ENCODE data around the gene SAMD4A.
A peak's percentile ranks its signal among the peaks of the same experiment; 100 is the strongest.
"Not testable (repeated sequence)": the region's sequence is repeated elsewhere in the genome, so short reads cannot be mapped to it uniquely, and the experiment has no call there.

The SAMD4A gene

DNA sequence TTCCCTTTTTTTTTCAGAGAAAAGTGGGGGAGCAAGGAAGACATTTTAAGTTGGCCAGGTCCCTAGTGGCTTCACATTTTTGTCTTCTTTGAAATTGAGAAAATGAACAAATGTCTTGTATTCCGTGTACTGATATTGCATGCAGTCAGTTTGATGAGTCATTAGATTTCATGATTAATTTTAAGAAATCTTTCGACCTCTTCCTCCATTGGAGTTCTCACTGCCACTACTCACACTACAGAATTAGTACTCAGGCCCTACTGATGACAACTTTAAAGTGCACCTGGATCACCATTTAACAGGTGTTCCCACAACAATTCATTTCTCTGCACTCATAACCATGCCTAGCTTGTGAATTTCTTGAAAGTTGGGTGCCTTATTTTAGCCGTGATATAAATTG is 50.5 kb downstream of the SAMD4A start:
- H3K4me3 ChIP-seq (ENCODE audit: low read depth, low read length): no peak overlapping the region
- CTCF ChIA-PET: interaction anchor here (1.4 kb wide), 1 partner anchor 73 kb away, joined by 4 read pairs; no protein-coding TSS in a partner anchor
- POLR2A ChIA-PET: no interaction called here

DNA sequence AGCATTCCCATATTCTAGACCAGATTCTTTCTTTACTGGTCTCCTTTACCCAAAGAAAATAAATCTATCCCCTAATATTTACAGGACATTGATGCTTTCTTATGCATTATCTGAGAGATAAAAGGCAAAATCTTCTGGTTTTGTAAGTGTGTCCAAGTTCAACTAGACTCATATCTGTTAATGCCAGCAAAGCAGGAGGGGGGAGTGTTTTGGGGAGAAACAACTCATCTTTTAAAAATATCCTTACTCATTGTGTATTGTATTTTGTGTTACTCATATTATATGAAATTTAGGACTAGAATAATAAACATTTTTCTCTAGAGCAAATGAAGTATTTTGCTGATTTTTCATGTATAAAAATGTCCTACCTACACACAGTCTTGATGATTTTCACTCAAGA is 54.8 kb downstream of the SAMD4A start:
- H3K4me3 ChIP-seq (ENCODE audit: low read depth, low read length): no peak overlapping the region
- TF ChIP-seq CTCF (IDR thresholded peaks at IDR 0.05; ENCODE audit: insufficient read depth, low read length, missing control alignments): no peak
- POLR2A ChIA-PET: no interaction called here
- CTCF ChIA-PET: interaction anchor here (2.3 kb wide), 1 partner anchor 152 kb away, joined by 7 read pairs; no protein-coding TSS in a partner anchor
- DNase-seq (ENCODE audit: low read depth, low spot score): no peak

More for the DNA sequence above, 50.5 kb downstream of the SAMD4A start:
- DNase-seq (ENCODE audit: low read depth, low spot score): no peak
- no peak for TF ChIP-seq CTCF (IDR thresholded peaks at IDR 0.05; ENCODE audit: insufficient read depth, low read length, missing control alignments)

GRCh38 chr14:54622192-54622958 is 55.4 kb downstream of the SAMD4A start:
- DNase-seq (ENCODE audit: low read depth, low spot score): no peak
- no peak for TF ChIP-seq CTCF (IDR thresholded peaks at IDR 0.05; ENCODE audit: insufficient read depth, low read length, missing control alignments)
- no peak overlapping the region for H3K4me3 ChIP-seq (ENCODE audit: low read depth, low read length)
- ChIA-PET CTCF (interaction anchor here (1.1 to 2.3 kb wide), 3 partner anchors 9 to 151 kb away, joined by 3 to 7 read pairs (median 3); no protein-coding TSS in a partner anchor), POLR2A (no interaction called here)

DNA sequence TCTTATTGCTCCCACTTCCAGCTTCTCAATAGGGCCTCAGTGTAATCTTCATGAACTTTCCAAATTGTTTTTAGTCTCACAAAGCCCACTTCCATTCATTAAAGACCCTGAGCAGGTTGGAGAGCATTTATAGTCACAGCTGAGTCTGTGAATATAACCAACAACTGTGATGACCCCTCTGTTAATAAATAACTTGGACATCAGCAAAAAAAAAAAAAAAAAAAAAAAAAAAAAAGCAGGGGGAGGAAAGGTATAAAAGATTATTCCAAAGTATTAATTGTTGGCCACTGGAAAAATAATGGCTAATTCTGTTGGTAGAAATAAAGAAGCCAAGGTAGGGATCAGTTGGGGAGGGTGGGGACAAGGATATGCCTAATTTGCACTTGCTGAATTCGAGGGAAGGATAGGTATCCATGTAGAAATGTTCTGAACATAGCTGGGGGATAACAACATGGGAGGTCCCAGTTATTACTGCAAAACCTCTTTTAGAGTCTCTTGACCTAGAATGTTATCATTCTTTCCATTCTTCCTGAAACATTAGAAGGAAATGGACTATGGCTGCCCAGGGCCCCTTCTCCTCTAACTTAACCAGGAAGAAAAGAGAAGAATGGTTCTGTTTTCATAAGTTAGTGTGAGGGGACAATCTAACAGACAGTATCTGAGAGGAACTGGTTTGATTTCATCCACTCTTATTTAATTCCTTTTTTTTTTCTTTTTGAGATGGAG is 56.5 kb downstream of the SAMD4A start:
- H3K4me3 ChIP-seq (ENCODE audit: low read depth, low read length): no peak overlapping the region
- CTCF ChIA-PET: interaction anchor here (1.1 to 2.3 kb wide), 4 partner anchors 8 to 150 kb away, joined by 3 to 7 read pairs (median 4); no protein-coding TSS in a partner anchor
- no peak for DNase-seq (ENCODE audit: low read depth, low spot score)
- POLR2A ChIA-PET: no interaction called here
- no peak for TF ChIP-seq CTCF (IDR thresholded peaks at IDR 0.05; ENCODE audit: insufficient read depth, low read length, missing control alignments)

DNA sequence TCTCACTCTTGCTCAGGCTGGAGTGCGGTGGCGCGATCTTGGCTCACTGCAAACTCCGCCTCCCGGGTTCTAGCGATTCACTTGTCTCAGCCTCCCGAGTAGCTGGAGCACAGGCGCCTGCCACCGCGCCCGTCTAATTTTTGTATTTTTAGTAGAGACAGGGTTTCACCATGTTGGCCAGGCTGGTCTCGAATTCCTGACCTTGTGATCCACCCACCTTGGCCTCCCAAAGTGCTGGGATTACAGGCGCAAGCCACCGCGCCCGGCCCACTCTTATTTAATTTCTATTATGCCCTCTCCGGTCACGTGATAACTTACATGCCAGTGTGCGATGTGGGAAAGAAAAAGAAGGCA is 57.1 kb downstream of the SAMD4A start:
- H3K4me3 ChIP-seq (ENCODE audit: low read depth, low read length); DNase-seq (ENCODE audit: low read depth, low spot score); POLR2A ChIA-PET: not testable (repeated sequence)
- CTCF ChIA-PET: interaction anchor here (1.5 to 2.3 kb wide), 2 partner anchors 69 to 150 kb away, joined by 4 to 7 read pairs; no protein-coding TSS in a partner anchor

DNA sequence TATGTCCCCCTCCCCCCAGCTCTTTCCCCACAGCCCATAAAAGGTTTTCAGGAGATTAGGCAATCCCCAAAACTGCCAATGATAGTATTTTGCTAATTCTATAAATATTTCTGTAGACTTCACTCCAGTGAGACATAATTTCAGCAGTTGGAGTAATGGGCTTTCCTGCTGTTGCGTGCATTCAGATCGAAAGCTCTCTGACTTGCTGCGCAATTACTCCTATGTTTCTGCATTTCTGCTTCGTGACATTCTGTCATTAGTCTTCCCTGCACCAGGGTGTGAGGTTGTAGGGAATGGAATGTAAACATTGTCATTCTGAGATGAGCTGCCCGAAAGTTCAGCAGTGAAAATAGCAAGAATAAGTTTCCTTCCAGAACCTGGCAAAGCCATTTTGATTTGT is 58.2 kb downstream of the SAMD4A start:
- H3K4me3 ChIP-seq (ENCODE audit: low read depth, low read length): no peak overlapping the region
- POLR2A ChIA-PET: interaction anchor here (0.6 to 1.8 kb wide), 6 partner anchors 12 to 58 kb away, joined by 3 to 5 read pairs (median 4); partner anchors contain the start of gene SAMD4A
- peak; percentile 83 for DNase-seq (ENCODE audit: low read depth, low spot score)
- CTCF ChIA-PET: interaction anchor here (0.6 to 2.4 kb wide), 7 partner anchors 15 to 181 kb away, joined by 3 to 12 read pairs (median 5); no protein-coding TSS in a partner anchor
- no peak for TF ChIP-seq CTCF (IDR thresholded peaks at IDR 0.05; ENCODE audit: insufficient read depth, low read length, missing control alignments)

Measured in AG04449 (cell line).